OCI-LY3 (cell line): Measurements from ENCODE around the gene CDH15.

Experiments used
- H2AFZ ChIP-seq: fragments of 200-600, 300-600 bp; shearing (Covaris generic); 2 replicates; pipeline ENCODE4 v1.6.0; 2014; ENCODE audit warnings: antibody characterized with exemption, low read depth, low read length
- H3K27ac ChIP-seq: fragments of 200-600, 300-600 bp; sonication (generic); 2 replicates; pipeline ENCODE4 v1.5.1; 2014; ENCODE audit warnings: mild to moderate bottlenecking, low read length, moderate library complexity, mixed read lengths
- H3K27me3 ChIP-seq: fragments of 200-600, 300-600 bp; sonication (generic); 2 replicates; pipeline ENCODE4 v1.6.1; 2014; ENCODE audit warnings: low read depth, low read length, mixed read lengths
- H3K36me3 ChIP-seq: fragments of 200-600, 300-600 bp; sonication (generic); replicated peaks from 2 replicates; pipeline ENCODE3; 2014; ENCODE audit warnings: low read depth, low read length, mixed read lengths
- H3K4me1 ChIP-seq: fragments of 300-600, 200-600 bp; sonication (generic); 2 replicates; pipeline ENCODE4 v1.6.1; 2014; ENCODE audit warnings: low read length, mixed read lengths
- H3K4me2 ChIP-seq: fragments of 200-600, 300-600 bp; sonication (generic); 2 replicates; pipeline ENCODE4 v1.6.1; 2014; ENCODE audit warnings: low read length, mixed read lengths
- H3K4me3 ChIP-seq: fragments of 300-600, 200-600 bp; sonication (generic); 2 replicates; pipeline ENCODE4 v1.5.1; 2014; ENCODE audit warnings: antibody characterized with exemption, mild to moderate bottlenecking, low read length, moderate library complexity
- H3K79me2 ChIP-seq: fragments of 300-600, 200-600 bp; shearing (Covaris generic); 2 replicates; pipeline ENCODE4 v1.6.1; 2014; ENCODE audit warnings: mild to moderate bottlenecking, low read length, mixed read lengths
- H3K9ac ChIP-seq: fragments of 300-600, 200-600 bp; shearing (Covaris generic); 2 replicates; pipeline ENCODE4 v1.6.0; 2014; ENCODE audit warnings: mild to moderate bottlenecking, low read length, moderate library complexity
- H3K9me3 ChIP-seq: fragments of 200-600, 300-600 bp; shearing (Covaris generic); 2 replicates; pipeline ENCODE4 v1.6.1; 2014; ENCODE audit warnings: low read length, mixed read lengths; ENCODE audit not compliant: insufficient read depth
- H4K20me1 ChIP-seq: fragments of 200-600, 300-600 bp; sonication (generic); 2 replicates; pipeline ENCODE4 v1.6.1; 2016; ENCODE audit warnings: low read length, mixed read lengths; ENCODE audit not compliant: insufficient read depth
- EZH2phosphoT487 ChIP-seq: fragments of 200-600 bp; shearing (Covaris generic); IDR thresholded peaks from 2 replicates; pipeline ENCODE4 v1.6.1; 2018; ENCODE audit warnings: antibody characterized with exemption, mixed run types, low read depth
- TF ChIP-seq, protein P1 (sequence below): fragments of 200-600, 300-600 bp; sonication (generic); IDR thresholded peaks from 2 replicates; pipeline ENCODE4 v1.5.1; 2014; ENCODE audit warnings: antibody characterized with exemption, low read length, low read depth

CDH15 gene, protein sequence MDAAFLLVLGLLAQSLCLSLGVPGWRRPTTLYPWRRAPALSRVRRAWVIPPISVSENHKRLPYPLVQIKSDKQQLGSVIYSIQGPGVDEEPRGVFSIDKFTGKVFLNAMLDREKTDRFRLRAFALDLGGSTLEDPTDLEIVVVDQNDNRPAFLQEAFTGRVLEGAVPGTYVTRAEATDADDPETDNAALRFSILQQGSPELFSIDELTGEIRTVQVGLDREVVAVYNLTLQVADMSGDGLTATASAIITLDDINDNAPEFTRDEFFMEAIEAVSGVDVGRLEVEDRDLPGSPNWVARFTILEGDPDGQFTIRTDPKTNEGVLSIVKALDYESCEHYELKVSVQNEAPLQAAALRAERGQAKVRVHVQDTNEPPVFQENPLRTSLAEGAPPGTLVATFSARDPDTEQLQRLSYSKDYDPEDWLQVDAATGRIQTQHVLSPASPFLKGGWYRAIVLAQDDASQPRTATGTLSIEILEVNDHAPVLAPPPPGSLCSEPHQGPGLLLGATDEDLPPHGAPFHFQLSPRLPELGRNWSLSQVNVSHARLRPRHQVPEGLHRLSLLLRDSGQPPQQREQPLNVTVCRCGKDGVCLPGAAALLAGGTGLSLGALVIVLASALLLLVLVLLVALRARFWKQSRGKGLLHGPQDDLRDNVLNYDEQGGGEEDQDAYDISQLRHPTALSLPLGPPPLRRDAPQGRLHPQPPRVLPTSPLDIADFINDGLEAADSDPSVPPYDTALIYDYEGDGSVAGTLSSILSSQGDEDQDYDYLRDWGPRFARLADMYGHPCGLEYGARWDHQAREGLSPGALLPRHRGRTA

DNA sequence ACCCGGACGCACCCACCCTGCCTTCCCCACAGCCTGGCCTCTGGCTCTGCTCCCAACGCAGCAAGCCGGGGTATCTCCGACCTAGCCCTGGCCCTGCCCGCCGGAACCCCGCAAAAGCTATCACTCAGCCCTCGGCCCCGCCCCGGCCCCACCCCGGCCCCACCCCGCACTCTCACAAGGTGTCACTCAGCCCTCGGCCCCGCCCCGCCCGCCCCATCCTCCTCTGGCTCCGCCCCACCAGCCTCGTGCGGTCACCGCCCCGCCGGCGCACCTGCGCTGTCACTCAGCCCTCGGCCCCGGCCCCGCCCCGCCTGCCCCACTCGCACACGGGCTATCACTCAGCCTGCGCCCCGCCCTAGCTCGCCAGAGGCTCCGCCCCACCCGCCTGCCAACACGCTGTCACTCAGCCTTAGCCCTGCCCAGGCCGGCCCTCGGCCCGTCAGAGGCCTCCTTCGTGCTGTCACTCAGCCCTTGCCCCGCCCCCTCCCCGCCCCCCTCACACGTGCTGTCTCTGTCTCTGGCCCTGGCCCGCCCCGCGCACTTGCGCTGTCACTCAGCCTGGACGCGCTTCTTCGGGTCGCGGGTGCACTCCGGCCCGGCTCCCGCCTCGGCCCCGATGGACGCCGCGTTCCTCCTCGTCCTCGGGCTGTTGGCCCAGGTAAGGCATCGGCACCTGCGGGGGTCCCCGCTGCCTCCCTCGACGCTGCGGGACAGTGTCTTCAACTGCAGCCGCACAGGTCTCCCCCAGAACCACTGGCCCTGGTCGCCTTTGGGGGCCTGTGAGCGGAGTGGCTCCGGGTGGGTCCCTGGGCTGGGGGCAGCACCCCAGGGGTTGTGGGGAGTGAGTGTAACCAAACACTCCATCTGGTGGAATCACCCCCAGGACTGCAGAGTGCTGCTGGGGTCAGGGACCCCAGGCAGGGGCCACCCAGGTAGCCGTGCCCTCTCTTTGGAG is at the start of gene CDH15:
Gene CDH15, plus strand, starts transcription at position 533 of the 955 bp plus-strand sequence. Its CDS starts 84 bp downstream, at position 617.
- Histone ChIP-seq H3K79me2 (no peaks in the 10 kb centered on the region), H3K4me1 (peaks cover 33% of the 10 kb centered on the region), H3K4me3 (peak within 1 kb of the TSS; percentile 78), H2AFZ (peak within 1 kb of the TSS; percentile 86), H3K36me3 (no peaks in the 10 kb centered on the region), H3K9me3 (no peaks in the 10 kb centered on the region), H3K9ac (peak within 1 kb of the TSS; percentile 42; the same call in 1 of the 2 replicates), H3K27ac (no peak within 1 kb of the TSS), H3K4me2 (peak within 1 kb of the TSS; percentile 99), H4K20me1 (no peaks in the 10 kb centered on the region; the same call in 1 of the 2 replicates), H3K27me3 (peaks cover 45% of the 10 kb centered on the region)
- no peak for TF ChIP-seq EZH2phosphoT487
- TF ChIP-seq, protein P1, sequence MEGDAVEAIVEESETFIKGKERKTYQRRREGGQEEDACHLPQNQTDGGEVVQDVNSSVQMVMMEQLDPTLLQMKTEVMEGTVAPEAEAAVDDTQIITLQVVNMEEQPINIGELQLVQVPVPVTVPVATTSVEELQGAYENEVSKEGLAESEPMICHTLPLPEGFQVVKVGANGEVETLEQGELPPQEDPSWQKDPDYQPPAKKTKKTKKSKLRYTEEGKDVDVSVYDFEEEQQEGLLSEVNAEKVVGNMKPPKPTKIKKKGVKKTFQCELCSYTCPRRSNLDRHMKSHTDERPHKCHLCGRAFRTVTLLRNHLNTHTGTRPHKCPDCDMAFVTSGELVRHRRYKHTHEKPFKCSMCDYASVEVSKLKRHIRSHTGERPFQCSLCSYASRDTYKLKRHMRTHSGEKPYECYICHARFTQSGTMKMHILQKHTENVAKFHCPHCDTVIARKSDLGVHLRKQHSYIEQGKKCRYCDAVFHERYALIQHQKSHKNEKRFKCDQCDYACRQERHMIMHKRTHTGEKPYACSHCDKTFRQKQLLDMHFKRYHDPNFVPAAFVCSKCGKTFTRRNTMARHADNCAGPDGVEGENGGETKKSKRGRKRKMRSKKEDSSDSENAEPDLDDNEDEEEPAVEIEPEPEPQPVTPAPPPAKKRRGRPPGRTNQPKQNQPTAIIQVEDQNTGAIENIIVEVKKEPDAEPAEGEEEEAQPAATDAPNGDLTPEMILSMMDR: no peak

DNA sequence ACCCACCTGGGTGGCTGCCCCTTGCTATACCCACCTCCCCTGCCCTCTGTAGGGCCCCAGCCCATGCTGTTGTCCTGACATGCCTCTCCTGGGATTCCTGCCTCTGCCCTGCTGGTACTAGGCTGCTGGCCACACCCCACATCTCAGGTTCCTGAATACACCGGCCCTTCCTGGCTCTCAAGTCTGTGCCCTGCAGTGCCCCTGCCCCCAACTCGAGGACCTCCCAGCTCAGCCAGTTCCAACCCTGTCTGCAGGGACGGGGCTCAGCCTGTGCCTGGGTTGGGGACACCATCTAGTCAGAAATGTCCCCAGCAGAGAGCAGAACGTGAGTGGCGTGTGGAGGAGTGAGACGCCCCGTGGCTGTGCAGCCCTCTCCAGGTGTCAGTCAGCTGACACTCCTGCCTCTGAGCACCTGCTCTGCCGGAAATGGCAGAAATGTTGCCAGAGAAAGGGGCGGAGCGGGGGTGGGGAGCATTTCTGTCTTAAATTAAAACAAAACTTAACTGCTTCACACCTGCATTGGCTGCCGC is 49.2 kb upstream of the CDH15 start:
- peaks cover 4% of the 10 kb centered on the region; the same call in 1 of the 2 replicates for H4K20me1 ChIP-seq
- peak overlapping the region; percentile 41 for H3K4me2 ChIP-seq
- H3K27ac ChIP-seq: peak overlapping the region; percentile 44; the same call in 1 of the 2 replicates
- H2AFZ ChIP-seq: no peak overlapping the region
- H3K4me1 ChIP-seq: peaks cover 13% of the 10 kb centered on the region
- H3K9me3 ChIP-seq: no peaks in the 10 kb centered on the region
- TF ChIP-seq, protein P1: 0 out of 2 replicates have a peak, but pooled peaks have one; percentile 10
- TF ChIP-seq EZH2phosphoT487: no peak
- H3K36me3 ChIP-seq: peaks cover 58% of the 10 kb centered on the region
- H3K9ac ChIP-seq: no peak overlapping the region
- H3K4me3 ChIP-seq: no peak overlapping the region
- no peaks in the 10 kb centered on the region for H3K27me3 ChIP-seq
- H3K79me2 ChIP-seq: no peaks in the 10 kb centered on the region

DNA sequence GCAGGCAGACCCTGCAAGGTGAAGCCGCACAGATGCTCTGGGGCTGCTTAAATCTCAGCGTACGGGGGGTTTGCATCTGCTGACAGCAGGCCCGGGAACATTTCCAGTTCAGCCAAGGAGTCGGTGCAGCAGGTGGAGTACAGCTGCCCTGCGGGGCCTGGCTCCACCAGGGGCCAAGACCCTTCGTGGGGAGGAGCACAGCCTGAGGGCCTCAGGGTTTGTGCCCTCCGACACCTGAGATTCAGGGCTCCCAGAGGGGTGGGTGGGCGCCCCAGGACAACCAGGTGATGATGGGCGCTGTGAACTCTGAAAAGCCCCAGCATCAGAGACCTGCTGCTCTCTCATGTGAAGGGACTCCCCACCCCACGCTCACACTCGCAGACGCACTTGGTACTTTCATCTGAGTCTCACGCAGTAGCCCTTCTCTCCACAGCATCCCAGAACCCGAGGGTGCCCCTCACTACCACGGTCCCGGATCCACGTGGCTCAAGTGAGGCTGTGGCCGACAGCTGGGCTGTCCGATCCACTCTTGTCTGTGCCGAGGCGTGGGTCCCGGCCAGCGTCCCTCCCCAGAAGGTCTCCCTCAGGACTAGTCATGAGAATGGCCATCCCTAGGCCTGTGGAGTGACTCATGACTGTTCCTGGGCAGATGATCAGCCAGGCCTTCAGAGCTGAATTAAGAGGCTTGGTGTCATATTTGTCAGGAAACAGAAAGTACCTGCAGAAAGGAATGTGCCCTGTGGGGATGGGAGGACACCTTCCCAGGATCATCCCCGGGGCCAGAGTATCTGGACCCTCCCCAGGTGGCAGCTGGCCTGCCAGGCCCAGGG is 48.3 kb upstream of the CDH15 start:
- TF ChIP-seq, protein P1: no peak
- no peak for TF ChIP-seq EZH2phosphoT487
- Histone ChIP-seq H3K4me1 (peaks cover 13% of the 10 kb centered on the region), H3K27ac (peak overlapping the region; percentile 44), H3K9ac (no peak overlapping the region), H3K79me2 (no peaks in the 10 kb centered on the region), H3K4me3 (no peak overlapping the region), H3K36me3 (peaks cover 56% of the 10 kb centered on the region), H4K20me1 (peaks cover 4% of the 10 kb centered on the region; the same call in 1 of the 2 replicates), H2AFZ (no peak overlapping the region), H3K4me2 (peak overlapping the region; percentile 41), H3K27me3 (no peaks in the 10 kb centered on the region), H3K9me3 (no peaks in the 10 kb centered on the region)
